Testis (tissue), 2 donors: ENCODE measurements around the gene TFDP2.

Experiments
- CTCF ChIP-seq, 3 experiments: fragments of 450-650 bp in 2 of 3; fragments of 200-600 bp in 1 of 3; sonication (generic) in 1 of 3; IDR thresholded peaks; one replicate each; pipeline ENCODE4 v1.5.1; 2016 to 2019; ENCODE audit warnings: antibody characterized with exemption in 3 of 3, mild to moderate bottlenecking in 2 of 3, moderate library complexity in 1 of 3
- POLR2A ChIP-seq: fragments of 450-650 bp; IDR thresholded peaks from one replicate; pipeline ENCODE4 v1.6.1; 2017; ENCODE audit warnings: antibody characterized with exemption, mild to moderate bottlenecking, moderate library complexity

- TF ChIP-seq POLR2A = no peak
- TF ChIP-seq CTCF (IDR thresholded peaks at IDR 0.05) = no peak
Observed at GRCh38 chr3:141926929-141927328, 222.4 kb downstream of the TFDP2 start.
